HL-60 (cell line): Measurements from ENCODE around the gene AGRN.

ENCODE experiments used
- GABPA ChIP-seq: IDR thresholded peaks from 2 replicates; pipeline ENCODE4 v1.6.1; 2012; ENCODE audit warnings: low read depth
- TF ChIP-seq, protein P1 (sequence below): IDR thresholded peaks from one replicate; pipeline ENCODE4 v1.5.1; 2011; ENCODE audit warnings: low read length, control low read depth, inconsistent platforms; ENCODE audit not compliant: insufficient read depth

DNA sequence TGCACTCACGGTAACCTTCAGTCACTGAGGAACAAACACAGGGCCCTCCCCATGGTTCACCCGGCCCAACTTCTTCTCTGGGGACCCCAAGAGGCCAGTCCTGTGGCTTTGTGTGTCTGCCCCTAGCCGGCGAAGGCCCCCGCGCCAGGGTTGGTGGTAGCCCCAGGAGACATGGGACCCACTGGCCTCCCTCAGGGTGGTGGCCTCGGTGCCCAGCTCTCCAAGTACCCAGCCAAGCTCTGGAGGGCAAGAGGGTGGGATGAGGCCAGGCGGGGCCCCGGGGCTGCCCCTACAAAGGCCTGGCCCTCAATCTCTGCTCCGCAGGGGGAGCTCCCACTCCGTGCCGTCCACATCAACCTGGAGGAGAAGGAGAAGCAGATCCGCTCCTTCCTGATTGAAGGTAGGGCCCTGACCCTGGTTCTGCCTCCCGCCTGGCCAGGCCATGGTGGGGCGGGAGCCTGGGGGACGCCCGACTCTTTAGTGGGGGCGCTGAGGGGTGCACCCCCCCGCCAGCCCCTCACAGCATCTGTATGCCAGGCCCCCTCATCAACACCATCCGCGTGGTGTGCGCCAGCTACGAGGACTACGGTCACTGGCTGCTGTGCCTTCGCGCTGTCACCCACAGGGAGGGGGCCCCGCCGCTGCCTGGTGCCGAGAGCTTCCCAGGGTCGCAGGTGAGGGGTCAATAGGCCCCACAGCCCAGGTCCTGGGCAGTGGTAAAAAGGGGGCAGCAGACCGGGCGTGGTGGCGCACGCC, 48.0 kb upstream of the AGRN start:
- TF ChIP-seq GABPA, result no peak
- TF ChIP-seq, protein P1, sequence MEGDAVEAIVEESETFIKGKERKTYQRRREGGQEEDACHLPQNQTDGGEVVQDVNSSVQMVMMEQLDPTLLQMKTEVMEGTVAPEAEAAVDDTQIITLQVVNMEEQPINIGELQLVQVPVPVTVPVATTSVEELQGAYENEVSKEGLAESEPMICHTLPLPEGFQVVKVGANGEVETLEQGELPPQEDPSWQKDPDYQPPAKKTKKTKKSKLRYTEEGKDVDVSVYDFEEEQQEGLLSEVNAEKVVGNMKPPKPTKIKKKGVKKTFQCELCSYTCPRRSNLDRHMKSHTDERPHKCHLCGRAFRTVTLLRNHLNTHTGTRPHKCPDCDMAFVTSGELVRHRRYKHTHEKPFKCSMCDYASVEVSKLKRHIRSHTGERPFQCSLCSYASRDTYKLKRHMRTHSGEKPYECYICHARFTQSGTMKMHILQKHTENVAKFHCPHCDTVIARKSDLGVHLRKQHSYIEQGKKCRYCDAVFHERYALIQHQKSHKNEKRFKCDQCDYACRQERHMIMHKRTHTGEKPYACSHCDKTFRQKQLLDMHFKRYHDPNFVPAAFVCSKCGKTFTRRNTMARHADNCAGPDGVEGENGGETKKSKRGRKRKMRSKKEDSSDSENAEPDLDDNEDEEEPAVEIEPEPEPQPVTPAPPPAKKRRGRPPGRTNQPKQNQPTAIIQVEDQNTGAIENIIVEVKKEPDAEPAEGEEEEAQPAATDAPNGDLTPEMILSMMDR, result no peak
